Uterus (tissue), 2 donors: ENCODE measurements around the gene KCNC2.

ENCODE experiments used
- POLR2A ChIP-seq, 2 donors: fragments of 450-650 bp; IDR thresholded peaks; one replicate each; pipeline ENCODE4 v1.6.1; 2016; ENCODE audit warnings: antibody characterized with exemption in 2 of 2, mild to moderate bottlenecking in 1 of 2, moderate library complexity in 1 of 2
- TF ChIP-seq, protein P1 (sequence below), 4 experiments: fragments of 200-600 bp in 2 of 4; fragments of 450-650 bp in 2 of 4; sonication (generic) in 2 of 4; IDR thresholded peaks; one replicate each; pipeline ENCODE4 v1.5.1; 2016 to 2019; ENCODE audit warnings: antibody characterized with exemption in 4 of 4, mild to moderate bottlenecking in 2 of 4, moderate library complexity in 1 of 4

GRCh38 chr12:75042125-75042524 is 167.5 kb downstream of the KCNC2 start:
- TF ChIP-seq, protein P1, sequence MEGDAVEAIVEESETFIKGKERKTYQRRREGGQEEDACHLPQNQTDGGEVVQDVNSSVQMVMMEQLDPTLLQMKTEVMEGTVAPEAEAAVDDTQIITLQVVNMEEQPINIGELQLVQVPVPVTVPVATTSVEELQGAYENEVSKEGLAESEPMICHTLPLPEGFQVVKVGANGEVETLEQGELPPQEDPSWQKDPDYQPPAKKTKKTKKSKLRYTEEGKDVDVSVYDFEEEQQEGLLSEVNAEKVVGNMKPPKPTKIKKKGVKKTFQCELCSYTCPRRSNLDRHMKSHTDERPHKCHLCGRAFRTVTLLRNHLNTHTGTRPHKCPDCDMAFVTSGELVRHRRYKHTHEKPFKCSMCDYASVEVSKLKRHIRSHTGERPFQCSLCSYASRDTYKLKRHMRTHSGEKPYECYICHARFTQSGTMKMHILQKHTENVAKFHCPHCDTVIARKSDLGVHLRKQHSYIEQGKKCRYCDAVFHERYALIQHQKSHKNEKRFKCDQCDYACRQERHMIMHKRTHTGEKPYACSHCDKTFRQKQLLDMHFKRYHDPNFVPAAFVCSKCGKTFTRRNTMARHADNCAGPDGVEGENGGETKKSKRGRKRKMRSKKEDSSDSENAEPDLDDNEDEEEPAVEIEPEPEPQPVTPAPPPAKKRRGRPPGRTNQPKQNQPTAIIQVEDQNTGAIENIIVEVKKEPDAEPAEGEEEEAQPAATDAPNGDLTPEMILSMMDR (IDR thresholded peaks at IDR 0.05): no peak
- TF ChIP-seq POLR2A (IDR thresholded peaks at IDR 0.05): no peak
